GM19193 (cell line): ENCODE data around the gene GFAP.

Experiments
- POLR2A ChIP-seq: IDR thresholded peaks from 4 replicates; pipeline ENCODE4 v1.6.1; 2011; ENCODE audit not compliant: insufficient read depth, insufficient read length; ENCODE audit errors: extremely low read depth

Gene GFAP

DNA sequence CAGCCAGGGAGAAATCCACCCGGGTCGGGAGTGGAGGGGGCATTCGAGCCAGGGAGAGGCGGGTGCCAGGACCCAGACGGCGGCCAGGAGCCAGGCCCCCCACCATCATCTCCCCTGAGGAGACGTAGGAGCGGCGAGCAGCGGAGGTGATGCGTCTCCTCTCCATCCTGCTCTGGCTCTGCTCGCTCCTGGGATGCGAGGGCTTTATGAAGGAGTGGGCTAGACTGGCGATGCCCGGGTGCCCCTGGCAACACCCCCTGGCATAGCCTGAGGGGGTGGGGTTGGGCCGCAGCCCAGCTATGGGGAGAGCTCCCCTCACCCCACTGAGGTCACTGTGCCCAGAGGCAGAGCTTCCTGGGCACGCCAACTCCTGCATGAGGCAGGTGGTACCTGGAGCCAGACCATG, at the start of gene GFAP:
TSS of gene GFAP (minus strand) at position 180 of the 406 bp plus-strand sequence. CDS start at position 166, 14 bp downstream.
- TF ChIP-seq POLR2A, result no peak

DNA sequence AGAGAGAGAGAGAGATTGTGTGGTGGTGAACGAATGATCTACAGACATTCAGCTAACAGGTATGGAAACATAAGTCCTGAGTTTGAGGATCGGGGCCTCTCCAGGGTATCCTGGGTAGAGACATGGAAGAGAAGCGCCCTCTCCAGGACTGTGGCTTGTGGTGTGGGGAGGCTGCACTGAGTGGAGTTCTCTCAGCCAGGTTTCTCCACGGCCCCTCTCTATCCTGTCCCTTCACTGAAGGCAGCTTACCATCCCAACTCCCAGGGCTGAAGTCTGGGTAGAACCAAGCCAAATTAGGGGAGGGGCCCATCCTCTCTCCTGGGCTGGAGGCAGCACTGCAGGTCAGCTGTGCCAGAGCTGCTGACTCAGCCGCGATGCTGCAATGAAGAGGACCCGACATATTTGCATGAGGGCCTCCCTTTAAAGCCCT, 46.6 kb upstream of the GFAP start:
- no peak for TF ChIP-seq POLR2A

DNA sequence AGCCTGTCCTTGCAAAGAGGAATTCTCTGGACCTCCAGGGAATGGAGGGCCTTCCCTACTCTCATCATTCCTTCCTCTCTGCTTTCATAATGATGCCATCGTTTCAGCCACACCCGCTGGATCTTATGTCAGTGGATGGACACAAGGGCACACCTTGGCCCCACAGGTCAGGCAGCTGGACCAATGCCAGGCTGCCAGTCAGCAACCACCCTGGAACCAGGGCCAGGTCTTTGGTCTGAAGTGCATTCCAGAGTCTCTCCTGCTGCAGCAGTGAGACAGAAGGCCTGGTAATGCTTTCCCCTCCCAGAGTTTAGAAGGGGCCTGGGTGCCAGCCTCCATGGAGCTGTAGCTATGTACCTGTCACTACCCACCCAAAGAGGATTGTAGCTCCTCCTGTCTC, 45.4 kb upstream of the GFAP start:
- TF ChIP-seq POLR2A, result no peak

DNA sequence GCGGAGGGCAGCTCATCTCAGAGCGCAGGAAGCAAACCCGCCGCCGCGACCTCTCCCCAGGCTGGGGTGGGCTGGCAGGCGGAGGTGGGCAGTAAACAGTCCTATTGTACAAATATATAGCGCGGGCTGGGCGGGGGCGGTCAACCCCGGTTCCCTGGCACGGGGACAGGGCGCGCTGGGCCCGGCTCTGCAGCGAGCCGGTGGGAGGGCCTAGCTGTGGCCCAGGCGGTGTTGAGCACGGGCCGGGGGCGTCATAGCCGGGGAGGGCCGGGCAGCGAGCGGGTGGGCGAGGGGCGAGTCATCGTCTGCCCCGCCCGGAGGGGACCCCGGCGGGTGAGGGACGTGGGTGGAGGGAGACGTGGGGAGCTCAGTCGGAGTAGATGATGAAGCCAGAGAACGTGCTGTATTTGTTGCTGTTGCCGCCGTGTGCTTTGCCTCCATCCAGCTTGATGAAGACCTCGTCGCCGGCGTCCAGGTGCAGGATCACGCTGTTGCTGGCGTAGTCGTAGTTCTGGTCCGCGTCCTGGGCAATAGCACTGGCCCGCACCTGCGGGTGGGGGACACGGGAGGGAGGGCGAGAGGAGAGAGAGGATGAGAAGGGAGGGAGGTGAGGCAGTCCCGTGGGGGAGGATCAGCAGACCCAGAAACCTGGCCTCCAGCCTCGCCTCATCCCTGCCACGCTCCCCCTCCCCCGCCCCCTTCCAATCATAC, 44.7 kb upstream of the GFAP start:
- TF ChIP-seq POLR2A, result no peak

DNA sequence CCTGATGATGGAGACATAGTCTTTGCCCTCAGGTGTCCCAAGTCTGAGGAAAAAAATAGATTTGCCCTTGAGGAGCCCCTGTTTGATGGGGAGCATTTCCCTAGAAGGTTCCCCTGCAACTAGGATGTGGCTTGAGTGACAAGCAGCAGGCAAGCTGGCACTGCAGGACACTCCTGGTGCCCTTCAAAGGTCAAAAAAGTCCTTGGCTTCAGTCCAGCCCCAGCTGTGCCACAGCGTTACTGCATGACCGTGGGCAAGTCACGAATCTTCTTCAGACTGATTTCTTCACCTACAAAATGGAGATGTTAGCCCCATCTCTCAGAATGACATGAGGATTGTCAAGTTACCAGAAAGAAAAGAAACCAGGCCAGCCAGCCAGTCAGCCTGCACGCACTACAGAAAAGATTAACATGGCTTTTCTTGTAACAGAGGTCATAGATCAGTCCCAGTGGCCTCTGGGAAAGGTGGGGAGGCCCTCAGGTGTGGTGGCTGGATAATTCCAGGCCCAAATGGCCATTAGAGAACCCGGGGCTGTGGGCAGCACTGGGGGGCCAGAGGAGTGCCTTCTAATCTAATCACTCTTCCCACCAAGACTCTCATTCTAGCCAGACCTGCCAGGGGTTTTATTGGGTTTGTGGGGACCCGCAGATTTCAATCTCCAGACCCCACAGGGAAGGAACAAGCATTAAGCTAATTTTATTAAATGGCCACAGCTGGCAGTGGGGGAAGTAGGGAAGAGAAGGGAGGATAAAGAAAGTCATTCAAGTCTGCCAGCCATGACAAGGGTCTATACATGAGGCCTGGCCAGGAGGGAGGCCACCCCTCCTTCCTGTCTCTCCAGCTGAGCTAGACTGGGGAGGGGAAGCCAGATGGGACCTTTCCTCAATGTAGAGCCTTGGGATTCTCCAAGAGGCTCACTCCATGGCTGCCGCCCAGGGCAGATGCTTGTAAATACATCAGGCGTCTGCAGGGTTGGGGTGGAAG, 42.0 kb upstream of the GFAP start:
- no peak for TF ChIP-seq POLR2A

DNA sequence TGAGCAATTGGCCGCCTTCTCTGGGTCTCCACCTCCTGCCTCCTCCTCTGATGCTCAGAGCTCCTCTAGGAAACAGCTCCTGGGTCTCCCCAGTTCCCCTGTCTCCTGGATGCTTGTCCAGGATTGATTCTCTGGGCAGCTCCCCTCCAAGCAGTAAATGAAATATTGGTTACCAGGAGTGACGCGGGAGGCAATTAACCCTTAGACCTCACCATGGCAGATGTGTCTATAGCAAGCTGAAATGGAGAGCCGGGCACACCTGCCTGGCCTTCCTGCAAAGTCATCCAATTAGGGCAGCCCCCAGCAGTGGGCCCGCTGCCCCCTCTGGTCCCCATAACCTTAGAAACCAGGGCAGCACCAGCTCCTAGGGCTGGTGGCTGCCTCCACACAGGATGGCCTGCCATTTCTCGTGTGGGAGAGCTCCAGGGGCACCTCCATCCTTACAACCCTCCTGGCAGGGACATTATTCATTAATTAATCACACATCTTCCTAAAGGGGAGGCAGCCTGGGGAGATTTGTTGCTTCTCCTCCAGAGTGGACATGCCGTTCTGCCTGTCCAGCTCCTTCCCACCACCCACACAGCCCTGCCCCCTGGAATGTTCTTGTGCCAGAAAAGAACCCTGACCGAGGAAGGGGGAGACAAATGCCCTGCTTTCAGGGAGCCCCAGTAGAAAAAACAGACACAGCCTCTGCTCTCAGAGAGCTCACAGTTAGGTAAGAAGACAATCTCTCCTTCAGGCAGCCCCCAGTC, 40.5 kb upstream of the GFAP start:
- TF ChIP-seq POLR2A, result no peak

DNA sequence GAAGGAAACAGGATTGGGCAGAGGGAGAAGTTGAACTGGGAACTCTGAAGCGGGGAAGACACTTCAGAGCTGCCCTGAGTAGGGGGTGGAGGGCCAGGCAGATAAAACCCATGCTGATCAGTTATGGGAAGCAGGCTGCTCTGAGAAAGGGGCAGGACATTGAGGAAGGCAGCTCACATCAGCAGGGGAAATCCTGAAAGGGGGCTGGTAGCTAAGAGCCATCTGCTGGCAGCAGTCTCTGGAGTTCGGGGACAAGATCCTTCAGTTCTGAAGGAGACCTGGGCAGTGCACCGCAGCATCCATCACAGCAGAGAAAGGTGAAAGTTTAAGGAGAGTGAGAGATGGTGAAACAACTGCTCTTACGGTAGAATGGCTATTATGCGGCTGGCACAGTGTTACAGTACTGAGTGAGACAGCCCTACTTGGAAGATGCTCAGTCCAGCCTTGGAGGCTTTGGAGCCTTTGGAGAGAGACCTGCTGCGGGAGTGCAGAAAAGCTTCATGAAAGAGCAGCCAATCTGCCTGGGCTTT, 37.7 kb upstream of the GFAP start:
- no peak for TF ChIP-seq POLR2A

DNA sequence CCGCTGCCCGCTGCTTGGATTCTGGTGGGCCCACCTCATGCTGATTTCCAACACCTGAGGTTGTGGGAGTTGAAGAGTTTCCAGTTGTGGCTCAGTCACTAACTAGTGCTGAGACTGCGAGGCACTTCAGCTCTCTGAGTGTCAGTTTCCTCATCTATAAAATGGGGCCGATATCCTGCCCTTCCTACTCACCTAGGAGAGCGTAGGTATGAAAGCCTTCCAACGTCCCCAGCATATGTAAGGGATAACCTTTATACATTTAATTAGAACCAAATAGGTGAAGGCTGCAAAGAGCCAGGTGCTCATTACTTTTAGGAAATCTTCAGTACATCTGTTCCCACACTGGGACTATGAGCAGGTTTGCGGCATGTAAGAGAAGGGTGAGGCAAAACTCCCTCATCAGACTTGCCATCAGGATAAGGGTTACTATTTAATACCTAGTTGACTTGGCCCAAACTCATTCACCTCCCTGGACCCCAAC, 33.1 kb upstream of the GFAP start:
- TF ChIP-seq POLR2A, result no peak

DNA sequence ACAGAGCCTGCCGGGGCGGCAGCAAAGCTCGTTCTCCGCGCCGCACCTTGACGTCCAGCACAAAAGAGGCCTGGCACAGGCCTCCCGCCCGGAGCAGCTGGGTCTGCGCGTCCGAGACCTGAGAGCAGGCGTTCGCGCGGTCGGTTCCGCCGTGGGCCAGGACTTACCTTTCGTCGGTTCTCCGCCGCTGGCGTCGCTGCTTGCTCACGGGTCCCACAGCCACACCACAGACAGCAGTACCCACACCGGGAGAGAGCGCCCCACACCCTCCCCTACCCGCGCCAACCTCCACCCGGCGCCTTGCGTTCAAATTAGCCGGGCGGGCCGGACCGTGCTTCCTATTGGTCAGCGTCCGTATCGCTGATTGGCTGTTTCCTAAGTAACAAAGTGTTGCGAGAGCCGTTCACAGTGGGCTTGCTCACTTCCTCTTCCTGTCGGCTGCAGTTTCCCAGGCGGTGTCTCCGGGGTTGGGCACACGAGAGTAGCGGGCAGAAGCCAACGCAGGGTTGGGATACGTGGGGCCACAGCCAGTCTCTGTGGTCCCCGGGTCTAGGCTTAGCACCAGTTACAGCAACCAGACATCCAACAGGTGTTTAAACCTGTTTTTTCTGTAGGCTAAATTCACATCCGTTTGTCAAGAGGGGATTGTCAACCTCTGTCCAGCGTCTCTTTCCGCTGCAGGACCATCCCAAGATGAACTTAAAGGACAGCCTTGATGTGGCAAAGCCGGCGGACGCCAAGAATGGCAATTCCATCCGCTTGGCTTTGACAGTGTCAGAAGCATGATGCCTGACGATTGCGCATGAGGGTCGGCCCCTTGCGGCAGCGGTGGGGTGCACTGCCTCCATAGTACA, 32.4 kb upstream of the GFAP start, which contains the start of gene KIF18B:
TSS of gene KIF18B (minus strand) at position 313 of the 854 bp plus-strand sequence. CDS start 11,429 bp downstream, outside the sequence.
- peak; percentile 96 for TF ChIP-seq POLR2A

DNA sequence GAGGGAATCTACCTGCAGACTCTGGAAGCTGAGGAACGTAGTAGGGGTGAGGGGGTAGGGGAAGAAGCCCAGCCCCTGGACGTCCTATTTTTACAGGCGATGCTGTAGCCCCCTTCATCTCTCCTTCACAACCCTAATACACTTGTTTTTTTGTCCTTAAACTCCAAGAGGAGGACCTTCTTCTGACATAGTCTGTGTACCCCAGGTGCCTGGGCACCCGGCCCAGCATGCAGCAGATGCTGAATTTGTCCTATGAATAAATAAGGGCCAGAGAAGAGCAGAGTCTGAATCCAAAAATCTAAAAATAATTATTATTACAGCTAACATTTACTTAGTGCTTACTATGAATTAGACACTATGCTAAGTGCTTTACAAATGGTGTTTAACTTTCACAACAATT, 27.2 kb upstream of the GFAP start:
- TF ChIP-seq POLR2A, result no peak

DNA sequence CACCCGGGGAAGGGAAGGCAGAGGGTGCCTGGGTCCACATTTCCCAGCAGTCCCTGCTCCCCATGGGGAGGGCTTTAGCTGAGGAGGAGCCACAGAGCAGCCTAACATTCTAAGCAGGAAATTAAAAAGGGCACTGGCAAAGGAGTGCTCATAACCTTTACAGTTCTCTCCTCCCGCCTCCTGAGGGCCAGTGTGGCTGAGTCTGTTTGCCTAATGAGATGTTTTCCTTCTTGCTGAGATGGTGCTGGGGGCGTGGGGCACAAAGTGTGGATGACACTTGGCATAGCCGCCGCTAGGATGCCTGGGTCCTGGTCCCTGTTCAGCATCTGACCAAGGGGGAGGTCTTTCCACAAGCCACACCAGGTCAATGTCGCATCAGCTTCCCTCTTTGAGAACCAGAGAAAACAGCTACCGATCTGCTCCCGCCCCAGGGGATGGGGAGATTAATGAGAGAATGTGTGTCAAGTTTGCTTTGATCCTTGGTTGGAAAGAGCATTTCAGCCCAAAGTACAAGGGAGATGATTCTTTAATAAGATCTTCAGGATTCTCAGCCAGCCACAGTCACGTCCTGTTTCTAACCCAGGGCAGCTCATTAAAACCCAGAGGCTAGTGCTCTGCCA, 26.5 kb upstream of the GFAP start:
- TF ChIP-seq POLR2A, result no peak

DNA sequence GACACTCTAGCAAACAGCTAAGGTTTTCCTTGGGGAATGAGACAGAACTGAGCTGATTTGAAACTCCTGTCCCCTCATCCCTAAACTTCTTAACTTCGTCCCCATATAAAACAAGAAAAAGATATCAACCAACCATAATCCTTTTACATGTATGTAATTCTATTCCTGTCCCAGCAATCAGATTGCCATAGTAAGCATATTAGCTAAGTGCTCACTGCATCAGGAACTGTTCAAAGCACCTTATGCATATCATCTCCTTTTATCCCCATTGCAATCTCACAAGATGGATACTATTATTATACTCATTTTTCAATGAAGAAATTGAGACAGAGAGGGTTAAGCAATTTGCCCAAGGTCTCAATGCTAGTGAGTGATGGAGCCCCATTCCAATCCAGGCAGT, 25.5 kb upstream of the GFAP start:
- TF ChIP-seq POLR2A, result no peak

DNA sequence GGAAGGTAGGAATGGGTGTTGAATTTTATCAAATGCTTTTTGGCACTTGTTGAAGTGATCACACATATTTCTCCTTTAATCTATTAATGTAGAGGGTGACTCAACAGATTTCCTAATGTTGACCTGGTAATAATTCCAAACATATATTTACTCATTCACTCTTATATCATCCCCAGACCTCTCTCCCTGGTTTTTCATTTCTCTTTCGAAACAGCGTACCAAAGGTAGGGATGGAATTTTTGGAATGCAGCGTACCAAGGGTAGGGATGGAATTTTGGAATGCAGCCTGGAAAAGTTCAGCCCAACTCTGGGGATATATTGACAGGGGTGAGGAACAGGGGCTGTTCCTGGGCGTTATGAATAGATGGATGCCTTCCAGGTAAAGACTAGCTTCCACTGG, 25.0 kb upstream of the GFAP start:
- no peak for TF ChIP-seq POLR2A
